GM21381 (cell line): ENCODE measurements around the gene CAPG.
A peak's percentile ranks its signal among the peaks of the same experiment; 100 is the strongest.
"Not testable (repeated sequence)": the region's sequence is repeated elsewhere in the genome, so short reads cannot be mapped to it uniquely, and the experiment has no call there.

ENCODE experiments used
- ATAC-seq: cut with Tn5 transposase; IDR thresholded peaks from one replicate; pipeline ENCODE4 v1.9.1; 2021; ENCODE audit warnings: mild to moderate bottlenecking, moderate library complexity; ENCODE audit not compliant: unreplicated experiment

CAPG gene

DNA sequence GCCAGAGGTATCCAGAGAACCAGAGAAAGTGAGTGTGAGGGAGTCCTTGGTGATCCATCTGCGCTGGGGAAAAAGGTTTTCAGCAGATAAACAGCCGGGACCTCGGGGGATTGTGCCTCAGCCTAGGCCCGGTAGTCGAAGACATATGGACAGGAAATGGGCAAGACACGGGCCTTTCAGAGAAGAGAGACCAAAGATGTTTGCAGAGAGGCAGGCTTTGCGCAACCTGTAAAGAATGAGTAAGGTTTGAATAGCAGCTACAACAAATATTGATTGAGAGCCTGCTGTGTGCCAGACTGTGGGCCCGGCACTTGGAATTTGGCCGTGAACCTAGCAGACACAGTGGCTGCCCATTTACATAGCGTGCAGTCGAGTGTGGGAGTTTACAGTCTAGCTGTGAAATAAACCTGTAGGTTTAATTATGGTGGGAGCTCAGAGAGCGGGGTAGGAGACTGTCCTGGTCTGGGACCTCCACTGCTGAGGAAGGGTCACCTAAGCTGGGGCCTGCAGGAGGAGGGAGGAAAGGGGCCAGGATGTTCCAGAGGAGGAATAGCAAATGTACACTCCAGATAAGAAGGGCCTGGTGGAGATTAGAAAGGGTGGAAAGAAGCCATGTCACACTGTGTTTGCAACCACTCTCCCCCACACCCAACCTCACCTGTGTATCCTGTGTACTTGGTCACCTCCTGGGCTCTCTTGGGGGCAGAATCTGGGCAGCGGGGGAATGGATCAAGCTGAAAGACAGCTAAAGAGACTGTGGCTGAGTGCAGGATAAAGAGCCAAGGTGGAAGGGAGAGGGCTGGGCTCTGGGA lies 11.3 kb upstream of the CAPG start:
- no peak for ATAC-seq

DNA sequence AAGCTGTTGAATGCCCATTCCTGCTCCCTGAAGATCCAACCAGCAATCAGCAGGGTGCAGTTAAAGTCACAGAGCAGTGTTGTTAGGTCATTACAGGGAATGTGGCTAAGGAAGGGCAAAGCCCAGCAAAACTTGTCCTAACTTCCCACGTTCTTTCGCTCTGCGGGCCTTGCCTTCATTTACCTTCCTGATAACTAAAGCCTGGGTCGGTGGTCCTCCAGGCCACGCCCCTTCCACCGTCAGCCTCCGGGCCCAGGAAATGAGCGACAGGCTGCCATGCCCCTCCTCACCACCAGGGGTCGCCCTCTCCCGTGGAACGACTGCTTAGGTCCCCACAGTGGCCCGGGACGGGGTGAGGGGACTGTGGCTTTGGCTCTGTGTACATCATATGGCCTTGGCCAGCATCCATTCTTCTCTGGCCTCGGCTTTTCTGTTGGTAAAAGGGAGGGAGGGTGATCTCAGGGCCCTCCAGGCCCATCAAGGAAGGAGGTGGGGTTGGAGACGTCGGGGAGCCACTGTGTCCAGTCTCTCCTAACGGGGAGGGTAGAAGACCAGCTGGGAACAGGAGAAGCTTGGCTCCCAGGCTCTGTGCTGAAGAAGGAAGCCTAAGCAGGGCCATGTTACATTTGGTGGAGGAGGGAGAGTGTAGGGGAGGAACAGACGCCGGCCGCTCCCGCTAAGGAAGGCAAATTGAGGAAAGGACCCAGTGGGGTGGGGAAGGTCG lies 10.5 kb upstream of the CAPG start:
- peak; percentile 66 for ATAC-seq

DNA sequence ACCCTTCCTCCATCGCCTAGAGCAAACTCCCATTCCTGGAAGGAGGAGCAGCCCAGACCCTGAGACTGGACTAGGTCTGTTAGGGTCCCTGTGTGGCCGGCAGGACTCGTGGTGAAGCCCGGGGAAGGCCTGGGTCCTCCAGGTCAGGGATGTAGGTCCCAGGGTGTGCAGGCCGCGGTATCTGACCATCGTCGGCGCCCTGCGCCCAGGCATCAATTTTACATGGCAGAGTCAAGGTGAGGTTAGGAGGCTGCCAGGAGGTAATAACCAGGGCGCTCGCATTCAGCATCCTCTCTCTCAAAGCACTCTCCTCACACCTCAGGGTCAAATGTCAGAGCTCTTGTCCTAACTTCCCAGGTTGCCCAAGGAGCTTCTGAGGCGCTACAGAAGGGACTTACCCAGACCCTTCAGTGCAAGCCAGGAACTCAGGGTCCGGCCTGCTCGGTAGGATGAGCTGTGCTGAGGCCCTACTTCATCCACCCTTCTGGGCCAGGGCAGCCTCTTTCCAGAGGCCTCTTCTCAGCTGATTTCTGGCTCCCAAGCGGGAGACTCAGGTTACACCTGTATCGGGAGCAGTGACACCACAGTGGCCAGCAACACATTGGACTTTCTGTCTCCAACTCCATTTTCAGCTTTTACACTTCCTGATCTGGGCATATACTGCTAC lies 9.0 kb upstream of the CAPG start:
- ATAC-seq, result peak; percentile 3

DNA sequence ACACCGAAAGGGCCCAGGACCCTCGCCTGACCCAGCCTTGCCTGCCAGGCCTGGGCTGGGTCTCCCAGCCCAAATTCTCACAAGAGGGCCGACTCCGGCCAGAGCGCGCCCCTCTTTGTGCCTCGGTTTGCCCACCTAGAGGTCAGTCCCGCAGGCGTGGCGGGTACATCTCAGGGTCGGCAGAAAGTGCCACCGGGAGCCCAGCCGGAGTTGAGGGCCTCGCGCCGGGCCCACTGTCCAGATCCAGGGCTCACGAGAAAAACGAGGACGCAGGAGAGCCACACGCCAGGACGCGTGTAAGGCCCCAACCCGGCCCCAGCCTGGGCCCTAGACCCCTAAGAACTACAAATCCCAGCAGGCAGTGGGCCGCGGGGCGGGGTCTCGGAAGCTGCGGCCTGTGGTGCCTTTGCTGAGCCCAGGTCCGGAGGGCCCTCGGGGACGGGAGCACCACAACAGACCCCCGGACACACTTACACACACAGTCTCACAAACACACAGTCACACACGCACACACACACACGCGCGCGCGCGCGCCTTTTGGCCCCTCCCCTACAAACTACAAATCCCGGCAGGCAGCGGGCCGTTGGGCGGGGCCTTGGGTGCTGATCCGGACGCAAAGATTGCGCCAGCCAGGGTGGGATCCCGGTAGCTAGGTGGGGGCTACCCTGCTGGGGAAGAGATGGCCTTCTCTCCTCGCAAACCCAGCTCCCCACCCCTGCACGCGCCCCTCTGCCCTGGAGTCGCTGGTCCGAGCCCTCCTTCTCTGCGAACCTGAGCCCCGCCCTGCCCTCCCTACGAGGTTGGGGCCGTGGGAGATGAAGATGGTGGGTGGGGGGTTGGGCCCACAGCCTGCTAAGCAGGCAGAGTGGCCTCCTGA lies 8.2 kb upstream of the CAPG start, which contains the start of gene SH2D6:
Gene SH2D6 (plus strand): TSS at position 583 of the 877 bp plus-strand sequence. CDS start 10,752 bp downstream, outside the sequence.
- ATAC-seq, result peak; percentile 73

DNA sequence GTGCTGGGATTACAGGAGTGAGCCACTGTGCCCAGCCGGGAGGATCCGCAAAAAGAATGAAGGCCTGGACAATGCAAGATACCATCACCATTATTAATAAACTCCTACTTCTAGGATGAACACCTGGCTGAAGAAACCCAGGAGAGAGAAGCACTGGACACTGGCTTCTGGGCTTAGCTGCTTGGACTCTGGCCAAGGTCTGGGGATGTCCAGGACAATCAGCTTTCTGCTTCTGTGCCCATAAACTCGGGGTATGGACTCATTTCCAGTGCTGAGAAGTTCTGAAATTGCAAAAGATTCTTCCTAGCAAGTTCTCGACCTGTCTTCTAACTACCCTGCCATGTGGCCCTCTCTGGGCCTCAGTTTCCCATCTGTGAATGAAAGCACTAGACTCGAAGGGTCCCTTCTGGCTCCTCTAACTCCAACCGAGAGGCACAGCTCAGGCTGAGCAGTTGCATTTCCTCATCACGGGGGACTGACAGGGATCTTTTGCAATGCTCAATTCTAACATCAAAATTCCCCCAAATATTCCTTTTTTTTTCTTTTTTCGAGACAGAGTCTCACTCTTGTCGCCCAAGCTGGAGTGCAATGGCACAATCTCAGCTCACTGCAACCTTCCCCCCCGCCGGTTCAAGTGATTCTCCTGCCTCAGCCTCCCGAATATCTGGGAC lies 5.9 kb upstream of the CAPG start:
- no peak for ATAC-seq

DNA sequence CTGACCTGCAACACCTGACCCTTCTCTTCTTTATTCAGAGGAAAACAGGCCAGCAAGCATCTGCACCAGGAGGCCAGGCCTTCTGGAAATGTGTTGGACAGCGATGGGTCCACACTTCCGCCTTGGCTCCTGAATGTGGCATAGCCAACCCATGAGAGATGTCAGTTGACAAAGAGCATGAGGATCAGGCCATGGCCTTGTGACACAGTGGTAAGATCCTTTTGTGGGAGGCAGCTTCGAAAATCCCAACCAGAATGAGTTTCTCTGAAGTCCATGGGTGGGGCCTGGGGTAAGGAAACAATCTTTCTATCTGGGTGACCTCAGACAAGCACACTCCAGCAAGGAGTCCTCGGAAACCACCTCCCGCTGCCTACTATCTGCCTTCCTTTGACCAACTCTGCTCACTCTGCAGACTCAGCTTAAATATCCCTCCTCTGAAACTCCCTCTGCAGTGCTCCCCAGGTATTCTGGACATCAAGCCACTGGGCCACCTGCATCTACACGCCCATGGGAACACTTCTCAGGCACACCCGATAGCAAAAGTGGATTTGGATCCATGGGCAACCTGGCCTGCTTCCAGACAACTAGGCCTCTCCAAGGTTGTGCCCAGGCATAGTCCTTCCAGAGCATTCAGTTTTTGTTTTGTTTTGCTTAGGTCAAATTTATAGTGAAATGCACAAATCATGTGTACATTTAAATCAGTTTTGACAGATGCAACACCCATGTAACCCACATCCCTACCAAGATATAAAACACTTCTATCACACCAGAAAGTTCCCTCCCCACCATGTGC lies 4.8 kb upstream of the CAPG start:
- no peak for ATAC-seq

DNA sequence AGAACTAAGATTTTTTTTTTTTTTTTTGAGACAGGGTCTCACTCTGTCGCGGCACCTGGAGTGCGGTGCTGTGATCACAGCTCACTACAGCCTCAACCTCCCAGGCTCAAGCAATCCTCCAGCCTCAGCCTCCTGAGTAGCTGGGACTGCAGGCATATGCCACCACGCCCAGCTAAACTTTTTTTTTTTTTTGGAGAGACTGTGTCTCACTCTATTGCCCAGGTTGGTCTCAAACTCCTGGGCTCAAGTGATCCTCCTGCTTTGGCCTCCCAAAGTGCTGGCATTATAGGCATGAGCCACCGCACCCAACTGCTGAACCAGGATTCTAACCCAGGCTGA lies 4.2 kb upstream of the CAPG start:
- ATAC-seq, result not testable (repeated sequence)

DNA sequence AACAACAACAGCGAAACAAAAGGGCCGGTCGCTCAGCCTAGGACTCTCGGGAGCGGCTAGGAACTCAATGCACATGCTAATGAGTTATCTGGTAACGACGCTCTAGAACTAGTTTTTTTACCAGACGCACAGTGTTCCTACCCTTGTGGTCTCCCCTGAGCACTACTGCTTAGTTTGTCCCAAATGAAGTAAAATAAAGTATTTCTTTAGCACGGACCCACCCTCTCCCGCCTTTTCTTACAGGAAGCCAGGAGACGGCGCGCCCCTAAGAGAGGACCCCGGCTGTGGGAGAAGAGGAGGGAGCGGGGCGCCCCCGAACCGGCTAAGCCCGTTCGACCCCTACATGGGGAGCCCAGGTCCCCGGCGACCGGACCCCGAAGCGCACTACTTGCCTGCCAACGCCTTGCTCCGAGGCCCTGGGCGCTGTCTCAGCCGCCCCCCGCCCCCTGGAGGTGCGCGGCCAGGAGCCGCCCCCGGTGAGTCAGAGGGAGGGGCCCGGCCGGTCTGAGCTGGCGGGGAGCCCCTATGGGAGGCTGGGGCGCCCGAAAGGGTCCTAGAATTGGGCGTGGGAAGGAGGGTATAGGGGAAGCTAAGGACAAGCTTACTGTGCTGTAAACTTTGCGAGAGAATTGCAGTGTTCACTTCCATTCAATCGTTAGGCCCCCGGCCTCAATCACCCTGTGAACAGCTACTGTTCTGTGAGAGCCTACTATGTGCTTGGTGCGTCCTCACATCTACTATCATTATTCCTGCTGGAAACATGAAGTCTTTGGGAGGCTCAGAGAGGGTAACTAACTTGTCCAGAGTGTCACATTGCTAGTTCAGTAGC lies 3.6 kb upstream of the CAPG start:
- no peak for ATAC-seq

DNA sequence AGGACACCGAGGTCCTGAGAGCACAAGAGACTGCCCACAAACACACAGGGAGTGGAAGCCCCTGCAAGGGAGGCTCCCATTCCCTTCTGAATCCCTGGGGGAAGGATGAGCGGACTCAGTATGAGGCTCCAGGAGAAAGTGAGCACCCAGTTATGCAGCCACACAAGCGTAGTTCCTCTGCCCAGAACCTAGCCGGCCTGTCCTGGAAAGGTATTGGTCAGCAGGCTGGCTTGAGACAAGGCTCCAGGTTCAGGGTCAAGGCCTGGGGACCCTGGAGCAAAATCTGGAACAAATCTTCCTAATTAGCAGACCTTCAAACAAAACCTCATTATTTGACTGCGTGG lies 1.2 kb upstream of the CAPG start:
- no peak for ATAC-seq

DNA sequence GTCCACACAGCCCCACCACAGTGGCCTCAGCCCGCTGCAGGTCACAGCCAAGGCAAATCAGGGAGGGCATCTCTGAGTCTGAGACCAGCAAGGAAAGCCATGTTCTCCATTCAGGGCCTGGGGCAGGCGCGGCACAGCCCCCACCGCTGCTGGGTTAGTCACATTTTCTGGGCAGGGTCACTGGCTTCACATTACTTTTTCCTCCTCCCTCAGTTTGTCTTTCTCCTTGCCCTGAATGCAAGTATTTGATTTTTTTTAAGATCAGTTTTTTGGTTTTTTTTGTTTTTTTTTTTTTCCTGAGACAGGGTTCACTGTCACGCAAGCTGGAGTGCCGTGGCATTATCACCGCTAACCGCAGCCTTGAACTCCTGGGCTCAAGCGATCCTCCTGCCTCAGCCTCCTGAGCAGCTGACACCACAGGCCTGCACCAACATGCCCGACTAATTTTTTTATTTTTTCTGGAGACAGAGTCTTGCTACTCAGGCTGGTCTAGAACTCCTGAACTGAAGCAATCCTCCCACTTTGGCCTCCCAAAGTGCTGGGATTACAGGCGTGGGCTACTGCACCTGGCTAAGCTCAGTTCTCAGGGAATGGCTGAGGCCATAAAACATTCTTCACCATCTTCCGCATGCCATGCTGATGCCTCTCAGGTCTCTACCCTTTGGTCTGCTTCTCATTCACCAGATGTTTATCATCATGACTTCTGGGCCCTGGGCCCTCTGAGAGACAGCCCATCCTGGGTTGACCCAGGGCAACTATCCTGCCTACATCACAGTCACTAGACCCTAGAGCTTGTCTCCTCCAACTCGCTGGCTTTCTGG lies 628 bp upstream of the CAPG start:
- ATAC-seq, result no peak

DNA sequence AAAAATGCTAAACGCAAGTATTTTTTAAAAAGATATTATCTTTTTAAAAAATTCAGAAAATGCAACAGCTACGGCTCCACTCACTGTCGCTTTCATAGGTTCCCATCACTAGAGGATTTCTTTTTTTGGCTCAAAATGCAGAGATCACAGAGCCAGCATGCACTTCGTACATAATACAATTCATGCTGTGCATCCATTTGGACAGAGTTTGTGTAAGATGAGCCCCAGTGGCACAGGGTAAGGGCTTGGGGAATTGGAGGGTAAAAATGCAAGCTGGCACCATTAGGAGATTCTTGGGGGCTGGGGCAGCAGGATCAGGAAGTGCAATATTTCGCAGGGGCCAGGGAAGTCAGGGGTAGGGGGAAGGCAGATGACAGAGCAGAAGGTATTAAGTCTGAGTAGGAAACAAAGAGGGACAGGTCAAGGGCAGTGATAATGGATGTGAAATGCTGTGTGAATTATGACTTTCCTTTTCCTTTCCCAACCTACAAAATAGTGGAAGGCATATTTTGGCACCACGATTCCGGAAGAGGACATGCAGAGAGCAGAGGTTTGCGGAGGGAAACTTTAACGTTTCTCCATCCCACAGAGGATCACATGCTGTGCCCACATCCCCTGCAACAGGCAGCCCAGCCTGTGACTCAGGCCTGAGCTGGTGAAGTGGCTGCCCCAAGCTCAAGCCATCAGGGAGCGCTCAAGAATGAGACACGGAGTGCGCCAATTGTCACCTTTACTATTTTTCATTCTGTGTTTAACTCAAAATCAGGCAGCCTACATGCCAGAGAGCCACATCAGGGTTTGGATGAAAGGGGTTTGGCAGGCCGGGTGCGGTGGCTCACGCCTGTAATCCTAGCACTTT lies 4.7 kb downstream of the CAPG start:
- no peak for ATAC-seq

DNA sequence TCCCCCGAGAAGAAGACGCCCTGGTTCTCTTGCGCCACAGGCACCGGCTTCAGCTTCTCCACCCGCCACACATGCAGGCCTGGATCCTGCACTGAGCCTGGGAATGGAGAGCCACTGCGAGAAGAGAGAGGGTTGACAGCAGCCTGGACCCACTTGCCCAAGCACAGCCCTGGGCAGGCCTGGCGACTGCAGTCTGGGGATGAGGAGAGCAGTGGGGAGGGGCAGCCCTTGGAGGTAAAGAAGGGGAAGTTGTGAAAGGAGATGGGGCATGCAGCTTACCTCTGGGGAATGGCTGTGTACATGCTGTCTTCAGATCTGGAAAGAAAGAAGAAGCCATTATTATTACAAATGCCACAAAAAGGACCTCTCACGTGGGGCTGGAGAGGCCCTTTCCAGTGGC lies 8.3 kb downstream of the CAPG start:
- no peak for ATAC-seq

DNA sequence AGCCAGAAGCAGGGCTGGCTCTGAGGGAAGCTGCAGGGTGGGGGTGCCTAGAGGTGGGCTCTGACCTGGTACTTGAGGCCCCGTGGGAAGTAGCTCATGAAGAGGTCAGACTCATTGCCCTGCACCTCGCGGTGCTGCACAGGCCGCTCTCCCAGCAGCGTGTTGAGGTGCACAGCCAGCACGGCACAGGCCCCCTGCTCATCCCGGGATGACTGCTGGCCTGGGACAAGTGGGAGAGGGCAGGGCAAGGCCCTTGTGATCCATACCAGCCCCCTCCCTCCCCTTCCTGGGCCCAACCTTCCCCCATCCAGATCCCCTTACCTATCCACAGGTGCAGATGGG lies 8.7 kb downstream of the CAPG start:
- ATAC-seq, result no peak

DNA sequence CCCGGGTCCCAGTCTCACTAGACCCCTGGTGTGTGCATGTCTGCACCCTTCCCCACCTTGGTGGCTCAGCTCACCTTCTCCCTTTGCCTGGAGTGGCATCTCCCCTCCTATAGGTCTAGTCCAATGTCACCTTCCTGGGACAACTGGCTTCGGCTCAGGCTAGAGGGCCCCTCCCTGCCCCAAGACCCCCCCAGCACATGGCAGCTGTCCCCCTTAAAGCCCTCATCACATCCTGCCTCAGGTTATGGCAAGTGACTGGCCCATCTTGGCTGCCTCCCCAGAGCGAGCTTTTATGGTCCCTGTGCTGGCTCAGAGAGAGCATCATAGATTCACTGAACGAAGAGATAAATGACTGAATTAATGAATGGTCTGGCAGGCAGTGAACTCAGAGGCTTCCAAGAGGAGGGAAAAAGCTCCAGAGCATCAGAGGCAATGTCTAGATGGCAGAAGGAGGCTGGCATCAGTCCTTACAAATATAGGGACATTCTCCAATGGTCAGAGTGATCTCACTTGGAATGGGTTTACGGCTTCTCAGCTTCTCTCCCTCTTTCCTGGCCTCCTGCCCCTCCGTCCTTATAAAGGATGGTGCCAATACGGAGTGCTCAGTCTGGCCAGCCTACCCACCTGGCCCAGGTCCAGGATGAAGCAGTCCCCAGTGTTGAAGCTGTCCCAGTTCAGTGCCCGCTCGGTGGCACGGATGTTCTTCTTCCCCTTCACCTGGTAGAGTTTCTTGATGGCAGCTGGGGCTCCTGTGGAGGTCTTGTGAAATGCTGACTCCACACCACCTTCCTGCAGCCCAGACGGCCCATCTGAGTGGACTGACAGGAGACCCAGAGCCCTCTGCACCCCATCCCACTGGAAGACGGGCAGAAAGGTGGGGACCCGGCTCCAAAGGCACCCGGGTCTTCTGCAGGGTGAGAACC lies 9.4 kb downstream of the CAPG start:
- ATAC-seq, result no peak

DNA sequence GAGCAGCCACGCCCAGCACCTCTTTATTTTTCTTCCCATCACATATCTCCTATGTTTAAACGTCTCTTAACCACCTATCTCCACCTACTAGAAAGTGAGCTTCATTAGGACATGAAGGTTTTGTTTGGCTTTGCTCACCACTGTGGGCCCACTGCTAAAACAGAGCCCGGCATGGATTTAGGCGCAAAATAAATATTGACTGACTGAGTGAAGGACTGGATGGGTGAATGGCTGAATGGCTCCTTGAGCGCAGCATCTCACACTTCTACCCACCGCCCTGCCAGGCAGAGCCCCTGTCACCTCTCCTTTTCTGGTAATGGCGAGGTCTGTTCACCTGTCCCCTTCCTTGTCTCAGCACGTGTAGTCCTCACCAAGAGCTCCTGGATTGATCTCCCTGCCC lies 10.1 kb downstream of the CAPG start:
- no peak for ATAC-seq

DNA sequence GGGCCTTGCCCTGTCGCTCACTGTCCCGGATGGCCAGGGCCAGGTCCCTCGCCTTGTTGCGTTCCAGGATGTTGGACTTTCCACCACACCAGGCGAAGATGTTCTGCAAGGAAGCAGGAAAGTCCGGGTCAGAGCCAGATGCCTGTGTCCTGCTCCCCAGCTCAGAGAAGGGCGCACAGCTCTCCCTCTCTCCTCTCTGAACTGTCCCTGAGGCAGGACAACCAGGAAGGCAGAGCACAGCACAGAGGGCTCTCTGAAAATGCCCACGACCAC lies 11.0 kb downstream of the CAPG start:
- no peak for ATAC-seq
